SK-N-MC (cell line): Measurements from ENCODE around the gene PXMP2.

Source experiments
- EZH2 ChIP-seq: fragments of 200-600 bp; sonication (generic); IDR thresholded peaks from one replicate; pipeline ENCODE4 v1.6.1; 2017; ENCODE audit warnings: antibody characterized with exemption
- POLR2AphosphoS5 ChIP-seq: IDR thresholded peaks from 2 replicates; pipeline ENCODE4 v1.6.1; 2012; ENCODE audit warnings: mild to moderate bottlenecking, low read depth, low read length, borderline replicate concordance

DNA sequence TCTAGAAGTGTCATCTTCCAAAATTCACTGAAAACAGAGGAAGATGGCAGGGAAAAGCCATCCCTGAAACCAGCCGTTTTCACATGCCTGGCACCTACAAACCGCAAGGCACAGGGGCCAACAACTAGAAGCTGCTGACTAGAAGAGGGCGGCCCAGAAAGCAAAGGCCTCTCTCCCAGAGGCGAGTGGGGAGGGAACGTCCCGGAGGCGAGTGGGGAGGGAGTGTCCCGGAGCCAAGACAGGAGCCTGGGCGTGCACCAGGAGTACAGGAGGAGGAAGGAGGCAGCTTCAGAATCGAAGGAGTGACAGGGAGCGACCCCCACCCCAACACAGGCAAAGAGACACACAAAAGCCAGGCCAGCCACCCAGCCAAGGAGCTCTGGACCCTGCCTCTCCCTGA, 53.3 kb downstream of the PXMP2 start:
- TF ChIP-seq EZH2 (no peak), POLR2AphosphoS5 (no peak)
